K562 treated with DMSO at 1 percent for 12 hours (cell line): ENCODE data around the gene UFM1. TPM values are rescaled to one million over a fixed set of nuclear protein-coding genes. Genes with fewer than 3 reads are reported as not detected.

Source experiments
- total RNA-seq: library from RNA; unstranded; fragments of 300-600 nt; gene quantifications from 2 replicates; pipeline ENCODE4 v1.2.3, GENCODE V29; 2022; ENCODE audit not compliant: insufficient read depth

UFM1 gene
- 6.5 and 15.6 TPM in 2 replicates for total RNA-seq

DNA sequence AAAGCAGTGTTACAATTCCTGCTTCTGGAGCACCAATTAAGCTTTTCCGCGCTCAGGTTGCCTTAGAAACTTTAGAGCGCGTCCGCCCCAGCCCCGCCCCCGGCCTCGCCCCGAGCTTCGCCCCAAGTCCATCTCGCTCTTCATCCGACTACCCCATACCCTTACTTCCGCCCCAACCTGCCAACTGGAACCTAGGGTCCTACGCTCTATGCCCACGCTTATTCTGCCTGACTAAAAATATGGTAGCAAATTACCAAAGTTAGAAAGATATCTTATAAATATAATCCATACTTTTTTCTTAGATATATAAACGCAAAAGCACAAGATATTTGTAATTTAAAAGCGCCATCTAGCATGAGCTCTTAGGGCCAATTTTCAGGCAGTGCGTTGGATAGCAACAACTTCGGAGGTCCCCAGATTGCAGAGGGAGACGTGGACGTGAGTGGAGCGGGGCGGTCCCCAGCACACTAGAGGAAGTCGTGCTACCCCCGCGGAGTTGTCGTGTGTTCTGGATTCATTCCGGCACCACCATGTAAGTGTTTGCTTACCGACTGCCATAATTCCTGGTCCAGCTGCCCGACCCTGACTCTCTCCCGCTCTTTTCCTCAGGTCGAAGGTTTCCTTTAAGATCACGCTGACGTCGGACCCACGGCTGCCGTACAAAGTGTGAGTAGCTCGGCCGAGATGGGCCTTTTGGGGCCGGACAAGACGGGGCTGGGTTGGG lies at the start of gene UFM1:
Gene UFM1, plus strand, starts transcription at position 462 of the 724 bp plus-strand sequence. Its CDS starts 69 bp downstream, at position 531.

